GM21381 (cell line): Measurements from ENCODE around the gene GDPD5.

Experiments used
- ATAC-seq: cut with Tn5 transposase; IDR thresholded peaks from one replicate; pipeline ENCODE4 v1.9.1; 2021; ENCODE audit warnings: mild to moderate bottlenecking, moderate library complexity; ENCODE audit not compliant: unreplicated experiment

GDPD5 gene

DNA sequence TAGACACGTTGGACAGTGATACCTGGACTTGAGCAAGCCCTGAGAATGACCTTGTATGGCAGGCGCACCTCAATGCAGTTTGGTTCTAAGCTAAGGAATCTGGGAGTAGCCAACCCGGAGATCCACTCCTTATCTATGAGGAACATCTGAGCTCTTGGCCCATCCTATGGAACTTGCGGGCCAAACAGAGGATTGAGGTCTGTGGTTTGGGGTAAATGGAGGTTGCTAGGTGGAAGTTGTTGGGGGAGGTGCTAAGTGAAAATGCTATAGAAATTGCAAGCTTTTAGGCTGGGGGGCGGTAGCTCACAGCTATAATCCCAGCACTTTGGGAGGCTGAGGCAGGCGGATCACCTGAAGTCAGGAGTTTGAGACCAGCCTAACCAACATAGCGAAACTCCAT, 8.9 kb downstream of the GDPD5 start:
- ATAC-seq: no peak

DNA sequence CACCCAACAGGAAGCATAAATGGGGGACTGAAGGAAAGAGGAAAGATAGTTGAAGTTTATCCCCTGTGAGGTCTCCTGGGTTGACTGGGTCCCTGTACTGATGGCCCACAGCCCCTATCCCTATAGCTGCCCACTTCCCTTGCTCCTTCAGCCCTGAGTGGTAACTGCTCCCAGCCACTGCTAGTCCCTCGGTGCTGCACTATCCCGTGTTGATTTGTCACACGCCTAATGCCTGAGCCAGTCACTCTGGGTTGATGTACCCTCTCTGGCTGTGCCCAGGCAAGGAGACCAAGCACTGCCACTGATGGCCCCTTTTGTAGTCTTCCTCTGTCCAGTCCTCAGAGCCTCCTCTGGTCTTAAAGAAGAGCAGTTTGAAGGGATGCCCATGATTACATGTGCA, 9.6 kb downstream of the GDPD5 start:
- no peak for ATAC-seq

DNA sequence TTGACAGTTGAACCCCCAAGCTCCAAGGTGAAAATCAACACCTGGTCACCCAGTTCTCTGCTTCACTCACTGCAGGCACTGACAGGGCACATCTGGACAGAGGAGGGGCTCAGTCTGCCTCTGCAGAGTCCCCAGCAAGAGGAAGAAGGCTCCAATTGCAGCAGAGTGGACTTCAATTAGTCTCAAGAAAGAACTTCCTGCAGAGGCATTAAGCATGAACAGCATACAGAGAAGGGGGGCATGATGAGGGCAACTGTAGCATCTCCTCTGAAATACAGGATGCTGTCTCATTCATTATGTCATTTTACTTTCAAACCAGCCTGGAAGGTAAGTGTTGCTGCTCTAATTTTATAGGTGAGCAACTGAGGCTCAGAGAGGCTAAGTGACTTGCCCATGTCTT, 11.1 kb downstream of the GDPD5 start:
- no peak for ATAC-seq

DNA sequence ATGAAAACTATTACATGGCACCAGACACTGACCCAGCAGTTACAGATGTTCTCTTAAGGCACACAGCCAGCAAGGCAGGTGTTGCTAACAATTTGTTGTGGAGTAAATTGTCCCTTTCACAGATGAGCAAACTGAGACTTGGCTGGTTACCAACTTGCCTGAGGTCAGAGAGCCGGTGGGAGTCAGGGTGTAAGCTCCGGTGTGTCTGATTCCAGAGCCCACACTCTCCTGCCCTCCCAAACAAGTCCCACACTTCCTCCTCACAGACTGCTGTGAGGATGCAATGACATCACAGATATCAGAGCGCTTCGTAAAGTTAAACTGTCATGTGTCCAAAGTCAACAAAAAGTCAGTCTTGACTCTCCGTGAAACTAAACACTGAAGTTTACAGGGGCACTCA, 12.5 kb downstream of the GDPD5 start:
- ATAC-seq: no peak

DNA sequence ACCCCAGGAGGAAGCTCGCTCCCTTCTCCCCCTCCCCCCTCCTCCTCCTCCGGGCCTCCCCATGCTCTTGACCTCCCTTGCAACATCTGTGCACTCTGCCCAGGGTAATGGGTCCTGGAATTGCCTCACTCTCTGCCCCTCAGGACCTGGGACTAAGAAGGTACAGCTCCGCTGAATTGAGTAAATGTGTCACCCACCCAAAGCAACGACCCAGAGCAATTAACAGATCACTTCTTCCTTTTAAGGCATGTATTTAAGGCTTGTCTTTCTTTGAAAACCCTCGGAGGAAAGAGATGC, 15.1 kb downstream of the GDPD5 start:
- no peak for ATAC-seq

DNA sequence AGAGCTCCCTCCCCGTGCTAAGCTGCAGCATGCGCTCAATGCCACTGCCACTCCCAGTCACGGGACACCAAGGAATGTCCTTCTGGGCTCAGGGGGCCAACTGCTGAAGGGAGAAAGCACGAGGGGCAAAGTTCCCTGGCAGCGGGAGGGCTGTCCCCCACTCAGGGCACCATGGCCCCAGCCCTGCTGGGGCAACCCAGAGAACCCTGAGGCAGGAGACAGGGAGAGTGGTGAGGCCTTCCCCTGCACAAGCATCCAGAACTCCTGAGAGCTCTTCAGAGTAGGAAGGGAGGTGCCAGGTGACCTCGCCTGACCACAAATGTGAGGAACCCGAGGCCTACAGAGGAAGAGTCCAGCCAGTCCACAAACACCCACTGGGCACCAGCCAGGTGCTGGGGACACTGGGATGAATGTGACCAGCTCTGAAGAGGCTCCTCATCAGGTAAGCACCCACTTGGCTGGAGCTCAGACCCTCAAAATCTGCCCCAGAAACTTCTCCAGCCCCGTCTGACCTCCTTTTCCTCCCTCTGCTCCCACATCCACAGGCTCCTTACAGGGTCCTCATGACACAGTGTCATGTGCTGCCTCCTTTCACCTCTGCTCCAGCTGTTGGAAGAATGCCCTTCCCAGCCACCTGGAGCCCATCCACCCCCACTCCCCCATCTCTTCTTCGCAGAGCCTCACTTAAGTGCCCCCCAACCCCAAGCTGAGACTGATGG, 15.6 kb downstream of the GDPD5 start:
- ATAC-seq: no peak

DNA sequence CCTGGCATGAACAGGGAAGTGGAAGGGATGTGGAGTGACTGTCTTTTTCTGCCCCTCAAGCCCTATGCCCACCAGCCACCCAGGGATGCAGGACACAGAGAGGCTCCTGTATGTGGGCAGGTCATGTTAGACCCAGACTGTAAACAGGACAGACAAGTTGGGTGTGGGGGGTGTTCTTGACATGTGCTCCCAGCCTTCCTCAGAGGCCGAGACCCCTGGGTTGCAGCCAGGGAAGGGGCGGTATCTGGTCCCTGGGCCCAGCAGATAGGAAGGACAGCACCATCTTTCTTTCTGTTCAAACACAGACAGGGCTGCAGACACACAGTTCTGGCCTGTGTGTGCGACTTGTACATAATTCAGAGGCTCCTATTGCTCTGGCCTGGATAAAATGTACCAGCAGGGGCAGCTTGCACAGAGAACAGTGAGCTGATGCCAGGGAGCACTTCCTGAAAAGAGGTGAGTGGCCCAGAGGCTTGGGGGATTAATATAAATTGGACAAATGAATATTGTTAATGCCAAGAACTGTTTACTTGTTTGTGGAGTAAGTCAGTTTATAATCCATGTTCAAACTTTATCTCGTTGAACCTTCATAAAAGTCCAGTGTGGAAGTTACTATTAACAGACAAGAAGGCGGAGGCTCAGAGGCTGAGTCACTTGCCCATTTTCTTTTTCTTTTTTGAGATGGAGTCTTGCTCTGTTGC, 16.6 kb downstream of the GDPD5 start:
- no peak for ATAC-seq

DNA sequence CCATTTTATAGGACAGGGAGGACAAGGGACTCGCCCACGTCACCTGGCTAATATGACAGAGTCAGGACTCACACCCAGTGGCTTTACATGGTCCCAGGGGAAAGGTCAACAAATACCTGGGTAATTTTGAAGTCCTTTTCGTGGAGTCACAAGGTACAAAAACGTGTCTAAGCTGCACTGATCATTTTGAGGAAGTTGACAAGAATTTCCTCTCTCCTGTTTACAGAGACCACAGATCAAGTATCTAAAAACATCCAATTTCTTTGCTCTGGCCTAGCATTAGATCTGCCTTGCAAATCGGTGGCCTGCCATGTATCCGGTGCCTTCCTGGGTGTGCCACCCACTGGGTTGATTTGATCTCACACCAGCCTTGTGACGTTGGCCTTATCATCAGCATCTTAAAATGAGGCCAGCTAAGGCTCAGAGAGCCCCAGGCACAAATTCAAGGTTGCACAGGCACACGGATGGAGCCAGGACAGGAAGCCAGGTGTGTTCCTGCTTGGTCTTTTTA, 17.6 kb downstream of the GDPD5 start:
- peak; percentile 52 for ATAC-seq

DNA sequence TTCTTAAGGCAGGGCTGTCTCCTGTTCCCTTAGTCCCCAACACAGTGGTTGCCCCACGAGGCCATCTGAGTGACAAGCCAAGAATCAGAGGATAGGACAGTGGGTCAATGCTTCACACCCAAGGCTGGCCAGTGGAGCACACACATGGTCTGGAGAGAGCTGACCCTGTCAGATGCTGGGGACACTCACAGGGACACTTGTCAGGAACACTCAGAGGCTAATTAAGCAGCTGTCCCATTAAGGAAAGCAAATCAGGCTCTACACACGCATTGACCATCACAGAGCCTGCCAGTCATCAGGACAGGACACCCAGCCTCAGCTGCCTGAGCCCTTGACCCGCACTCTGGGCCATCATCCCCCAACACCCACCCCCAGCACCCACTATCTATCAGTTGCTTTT, 18.2 kb downstream of the GDPD5 start:
- ATAC-seq: no peak

DNA sequence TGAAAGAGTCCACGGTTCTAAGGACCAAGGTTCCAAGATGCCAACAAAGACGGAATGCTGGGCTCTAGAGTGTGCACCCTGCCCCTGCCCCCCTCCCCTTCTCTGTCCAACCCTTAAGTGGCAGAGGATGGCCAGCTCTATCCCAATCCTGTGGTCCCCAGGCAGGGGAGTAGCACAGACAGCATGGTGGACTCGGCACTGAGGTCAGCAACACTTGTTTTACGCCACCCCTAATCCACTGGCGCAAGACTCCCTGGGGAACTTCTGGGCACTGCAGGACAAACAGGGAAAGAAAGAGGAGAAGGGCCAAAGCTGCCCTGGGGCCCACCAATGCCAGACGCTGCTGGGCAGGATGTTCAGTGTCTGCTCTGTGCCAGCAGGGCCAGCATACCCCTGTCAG, 18.9 kb downstream of the GDPD5 start:
- ATAC-seq: no peak

DNA sequence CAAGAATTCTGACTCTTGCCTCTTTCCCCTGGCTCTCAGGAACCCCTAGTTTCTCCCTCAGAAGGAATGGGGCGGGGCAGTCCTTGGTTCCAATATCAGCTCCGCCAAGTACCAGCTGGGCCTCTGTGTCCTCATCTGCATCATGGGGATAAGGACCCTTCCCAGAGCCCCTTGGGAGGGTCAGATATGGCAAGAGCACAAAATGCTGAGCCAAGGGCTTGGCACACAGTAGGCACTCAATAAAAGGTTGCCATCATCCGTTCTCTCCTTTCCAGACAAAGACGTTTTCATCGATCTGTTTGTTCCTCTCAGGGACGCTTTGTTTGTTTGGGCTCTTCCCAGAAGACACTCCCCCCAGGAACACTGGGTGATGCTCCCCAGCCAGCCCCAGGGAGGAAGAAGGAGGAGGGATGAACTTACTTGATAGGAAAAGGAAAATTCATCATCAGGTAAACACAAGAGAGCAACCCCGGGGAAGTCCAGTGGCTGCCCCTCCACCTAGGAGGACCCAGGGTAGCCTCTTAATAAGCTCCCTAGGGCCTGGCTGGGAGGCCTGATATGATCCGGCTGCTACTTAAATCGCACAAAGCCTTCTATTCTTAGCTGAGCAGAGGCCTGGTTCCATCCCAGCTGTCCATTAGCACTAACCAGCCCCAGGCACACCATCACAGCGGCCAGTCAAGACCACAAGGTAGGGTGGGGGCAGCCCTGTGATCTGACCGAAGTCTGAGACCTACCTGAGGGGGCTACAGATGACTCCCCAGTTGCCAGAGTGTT, 19.6 kb downstream of the GDPD5 start:
- ATAC-seq: no peak

DNA sequence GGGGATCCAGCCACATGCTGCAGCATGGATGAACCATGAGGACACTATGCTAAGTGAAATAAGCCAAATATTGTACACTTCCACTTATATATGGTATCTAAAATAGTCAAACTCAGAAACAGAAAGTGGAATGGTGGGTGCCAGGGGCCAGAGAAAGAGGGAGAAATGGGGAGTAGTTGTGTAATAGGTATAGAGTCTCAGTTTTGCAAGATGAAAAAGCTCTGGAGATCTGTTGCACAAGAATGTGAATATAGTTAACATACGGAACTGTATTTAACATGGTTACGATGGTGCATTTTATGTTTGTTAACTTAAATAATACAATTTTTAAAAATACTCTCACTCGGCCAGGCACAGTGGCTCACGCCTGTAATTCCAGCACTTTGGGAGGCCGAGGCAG, 21.2 kb downstream of the GDPD5 start:
- no peak for ATAC-seq

DNA sequence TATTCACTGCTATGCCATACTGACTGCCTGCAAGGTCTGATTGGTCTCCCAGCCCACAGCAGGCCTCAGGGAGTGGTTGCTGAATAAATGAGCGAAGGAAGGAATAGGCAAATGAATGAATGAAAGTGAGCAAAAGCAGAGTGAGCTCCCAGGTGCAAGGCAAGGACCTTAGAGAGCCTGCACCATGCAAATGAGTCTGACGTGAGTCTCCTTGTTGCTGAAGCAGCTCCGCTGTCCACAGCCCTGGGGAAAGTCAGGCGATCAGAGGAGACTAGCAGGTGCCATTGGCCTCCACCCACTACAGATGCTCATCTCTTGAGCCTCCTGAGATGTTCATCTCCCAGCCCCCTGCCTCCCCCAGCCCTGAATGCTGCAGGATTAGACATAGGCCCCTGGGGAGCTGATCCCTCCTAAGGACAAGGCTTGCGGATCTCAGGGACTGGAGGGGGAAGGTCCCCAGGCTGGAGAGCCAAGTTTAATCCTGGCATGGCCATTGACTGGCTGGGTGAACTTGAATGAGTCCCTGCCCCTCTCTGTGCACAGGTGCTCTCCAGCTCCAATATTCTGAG, 22.1 kb downstream of the GDPD5 start:
- no peak for ATAC-seq

DNA sequence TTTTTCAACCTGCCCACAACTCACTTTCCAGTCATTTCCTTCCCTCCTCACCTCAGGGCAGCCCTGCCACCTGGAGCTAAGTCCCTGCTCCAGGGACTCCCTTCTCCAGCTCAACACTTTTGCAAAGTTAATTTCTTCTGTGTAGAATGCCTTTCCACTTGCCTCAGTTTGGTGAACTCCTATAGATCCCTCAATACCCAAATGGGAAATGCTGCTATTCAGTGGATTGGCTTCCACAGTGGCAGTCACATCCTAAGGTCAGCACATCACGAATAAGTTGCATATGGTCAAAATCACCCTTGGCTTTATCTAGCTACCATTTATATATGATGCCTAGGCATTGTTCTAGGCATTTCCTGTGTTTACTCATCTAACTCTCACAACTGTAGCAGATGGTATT, 23.6 kb downstream of the GDPD5 start:
- no peak for ATAC-seq

DNA sequence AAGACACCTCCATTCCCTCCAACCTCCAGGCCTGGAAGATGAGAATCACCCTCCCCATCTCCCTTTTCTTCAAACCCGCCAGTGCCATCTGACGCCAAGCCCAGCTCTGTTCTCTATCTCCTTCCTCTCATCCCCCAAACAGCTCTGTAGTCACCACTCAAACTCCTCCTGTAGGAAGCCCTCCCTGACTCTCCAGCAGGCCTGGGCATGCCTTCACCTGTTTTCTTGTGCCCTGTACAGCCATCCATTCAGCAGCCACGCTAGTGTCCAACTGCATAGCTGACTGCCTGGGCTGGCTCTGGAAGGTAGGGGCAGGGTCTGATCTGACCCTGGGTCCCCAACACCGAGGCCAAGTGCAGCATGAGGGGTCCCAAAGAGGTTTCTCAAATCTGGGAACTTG, 25.0 kb downstream of the GDPD5 start:
- ATAC-seq: no peak

DNA sequence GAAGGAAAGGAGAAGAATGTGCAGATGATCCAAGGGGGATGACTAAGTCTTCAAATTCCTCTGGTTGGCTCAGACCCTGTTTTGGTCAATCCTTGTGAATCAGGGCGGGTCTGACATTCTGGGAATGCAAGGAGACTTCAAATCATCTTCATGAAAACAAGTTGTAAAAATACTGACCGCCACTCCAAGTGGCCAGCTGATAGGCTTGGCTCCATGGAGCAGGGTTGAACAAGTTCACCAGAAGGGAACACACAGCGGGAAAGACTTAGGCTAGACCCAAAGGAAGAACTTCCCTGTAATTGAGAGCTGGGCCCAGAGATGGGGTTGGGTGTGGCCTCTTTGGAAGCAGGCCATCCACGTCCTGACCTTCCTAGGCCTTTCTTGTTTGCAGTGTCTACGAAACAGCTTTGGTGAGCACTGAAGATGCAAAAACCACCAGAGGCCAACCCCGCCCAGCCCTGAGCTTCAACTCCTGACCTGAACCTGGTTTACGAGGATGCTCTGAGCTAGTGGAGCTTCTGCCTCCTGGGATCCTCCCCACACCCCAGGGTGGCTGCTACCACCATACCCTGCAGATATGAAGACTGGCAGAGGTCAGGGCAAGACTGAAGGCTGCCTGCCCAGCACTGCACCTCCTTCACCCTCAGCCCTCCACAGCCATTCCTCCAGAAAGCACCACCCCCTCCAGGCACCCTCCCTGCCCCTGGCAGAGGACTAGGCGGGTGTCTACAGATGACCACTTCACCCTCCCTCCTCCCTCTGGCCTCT, 26.1 kb downstream of the GDPD5 start:
- no peak for ATAC-seq

DNA sequence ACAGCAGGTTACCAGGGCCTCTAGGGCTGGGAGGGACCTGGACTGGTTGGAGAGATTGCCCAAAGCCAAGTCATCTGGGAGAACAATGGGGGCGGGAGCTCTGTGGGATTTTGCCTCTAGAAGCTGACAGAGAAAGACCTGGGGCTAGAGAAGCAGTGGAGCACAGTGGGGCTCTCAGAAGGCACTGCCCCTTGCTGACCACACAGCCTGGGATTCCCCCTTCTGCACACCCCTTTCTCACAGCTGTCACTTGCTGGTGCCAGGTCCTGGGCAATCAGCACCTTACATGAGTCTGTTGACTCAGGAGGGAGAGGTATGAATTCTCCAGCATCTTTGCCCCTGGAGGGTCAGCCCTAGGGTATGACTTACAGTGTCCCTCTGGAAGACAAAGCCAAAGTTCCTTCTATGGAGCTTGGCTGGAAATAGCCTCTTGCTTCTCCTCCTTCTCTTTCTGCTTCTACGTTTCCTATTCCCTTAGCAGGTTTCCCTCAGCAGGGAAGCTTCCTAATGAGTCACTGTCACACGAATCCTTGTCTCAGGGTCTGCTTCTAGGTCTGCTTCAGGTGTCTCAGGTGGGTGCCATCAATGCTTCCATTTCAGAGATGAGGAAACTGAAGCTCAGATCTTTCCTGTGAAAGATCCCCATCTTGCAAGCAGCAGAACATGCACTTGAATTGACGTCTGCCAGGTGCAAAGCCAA, 27.0 kb downstream of the GDPD5 start:
- ATAC-seq: no peak

DNA sequence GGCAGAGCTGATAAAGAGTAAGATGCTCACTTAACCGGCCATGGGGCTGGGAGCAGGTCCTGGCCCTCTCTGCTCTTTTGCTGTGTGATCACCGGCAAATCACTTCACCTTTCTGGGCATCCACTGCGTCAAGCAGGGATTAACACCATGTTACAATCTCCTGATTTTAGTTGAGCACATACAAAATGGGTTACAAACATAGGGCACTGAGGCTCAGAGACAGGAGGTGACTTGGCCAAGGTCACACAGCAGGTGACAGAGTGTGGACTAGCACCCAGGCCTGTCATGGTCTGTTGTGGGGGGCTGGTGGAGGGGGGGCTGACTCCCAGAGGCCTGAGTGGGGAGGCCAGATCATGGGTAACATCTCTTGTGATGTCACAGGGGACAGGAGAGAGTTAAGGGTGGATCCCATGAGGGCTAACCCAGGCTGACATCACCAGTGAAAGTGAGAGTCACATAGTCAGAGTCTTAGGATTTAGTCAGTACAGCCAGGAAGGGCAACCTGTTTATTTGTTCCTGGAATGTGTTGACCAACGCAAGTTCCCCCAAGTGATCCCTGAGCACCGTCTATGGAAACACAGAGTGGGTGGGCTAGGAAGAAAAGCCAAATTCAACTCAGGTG, 27.8 kb downstream of the GDPD5 start:
- ATAC-seq: no peak

DNA sequence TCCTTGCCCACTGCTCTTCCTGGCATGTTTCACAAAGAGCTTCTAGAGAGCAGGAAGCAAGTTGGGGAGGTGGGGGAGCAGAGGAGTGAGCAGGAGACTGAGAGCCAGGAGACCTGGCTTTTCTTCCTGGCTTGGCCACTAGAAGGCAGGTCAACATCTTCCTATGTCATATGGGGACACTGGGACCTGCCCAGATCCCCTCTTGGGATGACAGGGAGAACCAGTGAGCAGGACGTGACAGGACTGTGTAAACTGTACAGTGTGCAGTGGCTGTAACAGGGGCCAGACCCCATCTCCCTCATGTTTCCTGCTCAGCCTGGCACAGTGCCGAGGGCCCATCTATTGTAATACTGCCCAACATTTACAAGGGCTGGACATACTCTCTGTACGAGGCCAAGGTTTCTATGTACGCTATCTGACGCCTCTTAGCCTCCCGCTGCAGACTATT, 29.4 kb downstream of the GDPD5 start:
- ATAC-seq: no peak
